Kidney epithelial cell (primary cell): ENCODE results near the gene HMHB1. TPM values are rescaled to one million over a fixed set of nuclear protein-coding genes. Genes with fewer than 3 reads are reported as not detected.

Source experiments
- DNase-seq: peaks from one replicate; pipeline ENCODE4 v3.0.0-alpha.2; 2010; ENCODE audit warnings: low read depth
- H3K27me3 ChIP-seq: 2 replicates; pipeline ENCODE4 v1.6.0; 2011; ENCODE audit warnings: low read length; ENCODE audit not compliant: control insufficient read depth, insufficient read depth
- H3K36me3 ChIP-seq: 2 replicates; pipeline ENCODE4 v1.5.1; 2011; ENCODE audit warnings: low read length; ENCODE audit not compliant: control insufficient read depth, insufficient read depth
- H3K4me3 ChIP-seq: 2 replicates; pipeline ENCODE4 v1.5.1; 2011; ENCODE audit warnings: low read depth, mild to moderate bottlenecking, control low read depth, low read length
- CTCF ChIP-seq: IDR thresholded peaks from 2 replicates; pipeline ENCODE4 v1.5.1; 2011; ENCODE audit warnings: mild to moderate bottlenecking, moderate library complexity, low read length, control low read depth, inconsistent platforms; ENCODE audit not compliant: insufficient read depth, poor library complexity, severe bottlenecking
- total RNA-seq: library from RNA; depleted of rRNA; stranded (reverse); fragments of >200 nt; gene quantifications from 2 replicates; pipeline ENCODE4 v1.2.3, GENCODE V29; 2015

The HMHB1 gene
- total RNA-seq, 1 donor from 2014 or later = not detected

- Histone ChIP-seq H3K36me3 (no peaks in the 10 kb centered on the region), H3K4me3 (no peak overlapping the region), H3K27me3 (no peaks in the 10 kb centered on the region)
- no peak for TF ChIP-seq CTCF
- no peak for DNase-seq
These were observed 50.3 kb downstream of the HMHB1 start for GRCh38 chr5:143862271-143862670.

GRCh38 chr5:143865426-143866025, 53.6 kb downstream of the HMHB1 start:
- Histone ChIP-seq H3K4me3 (no peak overlapping the region), H3K27me3 (no peaks in the 10 kb centered on the region), H3K36me3 (no peaks in the 10 kb centered on the region)
- no peak for DNase-seq
- no peak for TF ChIP-seq CTCF
